ENCODE results near the gene ZIC1.

DNA sequence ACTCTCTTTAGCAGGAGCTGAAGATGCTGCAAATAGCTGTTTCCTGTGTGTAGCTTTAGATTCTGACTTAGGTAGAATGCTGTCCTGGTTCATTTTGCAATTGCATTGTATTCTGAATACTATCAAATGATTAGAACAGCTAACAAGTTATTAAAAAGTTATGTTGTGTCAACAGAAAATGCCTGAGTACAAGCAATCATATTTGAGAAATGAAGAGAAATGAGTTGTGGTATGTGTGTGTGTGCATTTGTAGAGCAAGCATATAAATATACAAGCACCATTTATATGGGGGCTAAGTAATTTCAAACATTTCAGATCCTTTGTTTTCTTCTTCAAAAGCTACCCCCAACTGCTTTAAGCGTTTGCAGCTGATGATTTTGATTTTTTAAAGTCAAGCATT is 7.8 kb downstream of the ZIC1 start:
- TF ChIP-seq, protein P1, sequence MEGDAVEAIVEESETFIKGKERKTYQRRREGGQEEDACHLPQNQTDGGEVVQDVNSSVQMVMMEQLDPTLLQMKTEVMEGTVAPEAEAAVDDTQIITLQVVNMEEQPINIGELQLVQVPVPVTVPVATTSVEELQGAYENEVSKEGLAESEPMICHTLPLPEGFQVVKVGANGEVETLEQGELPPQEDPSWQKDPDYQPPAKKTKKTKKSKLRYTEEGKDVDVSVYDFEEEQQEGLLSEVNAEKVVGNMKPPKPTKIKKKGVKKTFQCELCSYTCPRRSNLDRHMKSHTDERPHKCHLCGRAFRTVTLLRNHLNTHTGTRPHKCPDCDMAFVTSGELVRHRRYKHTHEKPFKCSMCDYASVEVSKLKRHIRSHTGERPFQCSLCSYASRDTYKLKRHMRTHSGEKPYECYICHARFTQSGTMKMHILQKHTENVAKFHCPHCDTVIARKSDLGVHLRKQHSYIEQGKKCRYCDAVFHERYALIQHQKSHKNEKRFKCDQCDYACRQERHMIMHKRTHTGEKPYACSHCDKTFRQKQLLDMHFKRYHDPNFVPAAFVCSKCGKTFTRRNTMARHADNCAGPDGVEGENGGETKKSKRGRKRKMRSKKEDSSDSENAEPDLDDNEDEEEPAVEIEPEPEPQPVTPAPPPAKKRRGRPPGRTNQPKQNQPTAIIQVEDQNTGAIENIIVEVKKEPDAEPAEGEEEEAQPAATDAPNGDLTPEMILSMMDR (conservative IDR thresholded peaks at IDR 0.05; ENCODE audit: low read depth, low read length) = no peak
- no peak for TF ChIP-seq EZH2 (IDR thresholded peaks at IDR 0.05; ENCODE audit: low read length, unreplicated experiment)
